Measurements from ENCODE around the gene LRRC34. TPM values are rescaled to one million over a fixed set of nuclear protein-coding genes. Genes with fewer than 3 reads are reported as not detected.
A peak's percentile ranks its signal among the peaks of the same experiment; 100 is the strongest.

The LRRC34 gene
- total RNA-seq, result 10 to 100 TPM in 1 of 4 donors, 1 to 10 TPM in 3; 2.5 to 10.3 (median 4.6) TPM

DNA sequence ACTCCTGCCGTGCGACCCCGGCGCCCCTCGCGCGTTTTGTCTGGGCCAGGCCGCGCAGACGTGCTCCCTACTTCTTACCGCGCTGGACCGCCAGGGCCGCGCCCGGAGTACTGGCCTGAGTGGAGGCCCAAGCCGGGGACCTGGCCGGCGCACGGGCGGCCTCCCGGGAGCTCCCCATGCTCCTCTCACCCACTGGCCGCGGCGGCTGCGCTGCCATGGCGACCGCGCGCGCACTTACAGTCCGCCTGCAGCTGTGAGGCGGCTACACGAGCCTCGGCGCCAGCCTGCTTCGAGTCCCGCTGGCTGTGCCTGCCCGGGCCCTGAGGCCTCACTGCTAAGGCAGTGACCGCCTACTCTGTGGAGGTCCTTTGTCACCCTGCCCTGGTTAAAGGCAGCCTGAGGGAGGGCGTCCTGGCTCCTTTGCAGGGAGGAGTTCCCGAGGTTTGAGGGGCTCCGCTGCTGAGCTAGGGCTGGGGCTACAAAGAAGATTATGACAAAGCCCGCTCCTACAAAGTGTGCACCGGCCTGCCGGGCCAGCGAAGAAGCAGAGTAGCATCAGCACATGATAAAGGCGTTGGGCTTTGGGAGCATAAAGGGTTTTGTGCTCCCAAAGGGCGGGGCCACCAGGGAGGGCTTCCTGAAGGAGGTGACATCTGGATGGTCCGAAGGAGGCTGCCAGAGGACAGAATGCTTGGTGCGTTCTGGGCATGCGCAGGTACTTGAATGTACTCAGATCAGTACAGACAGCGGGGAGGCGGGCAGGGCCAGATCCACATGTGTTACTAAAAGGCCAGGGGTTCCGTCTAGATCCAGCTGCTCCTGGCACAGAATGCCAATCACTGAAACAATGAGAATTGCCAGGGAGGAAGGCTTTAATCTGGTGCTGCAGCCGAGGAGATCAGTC, at the start of gene LRRC34, which contains the start of gene LRRIQ4:
LRRC34 (minus strand) TSS at position 573 of the 904 bp plus-strand sequence; CDS start at position 217, 356 bp downstream.
LRRIQ4 (plus strand) TSS at position 539 of the 904 bp plus-strand sequence. CDS start 9,052 bp downstream, outside the sequence.
- DNase-seq (ENCODE audit: low spot score in 2 of 2), result peak; percentile 46 to 70
- Histone ChIP-seq H3K27me3 (no peaks in the 10 kb centered on the region), H3K4me1 (peaks cover 0 to 26% (median 2%) of the 10 kb centered on the region in 4 donors), H3K36me3 (no peaks in the 10 kb centered on the region), H3K9me3 (peaks cover 0 to 11% (median 3%) of the 10 kb centered on the region in 4 donors), H3K27ac (peak within 1 kb of the TSS in 3 of 4 donors; percentile 77 to 88 (median 80)), H3K4me3 (peak within 1 kb of the TSS; percentile 44 to 88 (median 65))
- WGBS, 2 donors, result 6% methylated on average over 39 to 51 of the region's 56 CpGs
- TF ChIP-seq CTCF (IDR thresholded peaks at IDR 0.05) (peak in 1 of 5 experiments; percentile 20), EP300 (IDR thresholded peaks at IDR 0.05) (peak in 1 of 2 donors; percentile 25), POLR2A (IDR thresholded peaks at IDR 0.05) (no peak)

DNA sequence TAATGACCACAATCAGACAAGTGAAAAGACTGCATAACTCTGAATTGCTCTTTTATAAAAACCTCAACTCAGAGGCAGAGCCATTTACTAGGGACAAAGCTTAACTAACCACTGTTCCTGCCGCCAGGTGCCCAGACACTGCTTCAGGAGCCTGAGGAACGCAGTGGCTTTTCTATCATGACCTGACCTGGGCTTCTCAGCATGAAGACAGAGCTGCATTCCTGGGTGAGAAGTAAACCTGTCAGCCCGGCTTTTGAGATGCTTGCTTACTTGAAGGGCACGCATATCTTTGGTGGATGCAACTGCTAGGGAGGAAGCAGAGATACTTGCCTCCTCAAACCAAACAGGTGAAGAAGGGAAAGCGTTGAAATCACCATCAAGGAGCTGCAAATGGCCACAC, 49.2 kb upstream of the LRRC34 start:
- H3K4me3 ChIP-seq, result no peak overlapping the region
- no peaks in the 10 kb centered on the region for H3K36me3 ChIP-seq
- DNase-seq (ENCODE audit: low spot score in 2 of 2), result no peak
- H3K27ac ChIP-seq, result no peak overlapping the region
- WGBS, 2 donors, result 63 to 65% methylated on average over 5 of the region's 5 CpGs
- peaks cover 0 to 4% (median 1%) of the 10 kb centered on the region in 4 donors for H3K4me1 ChIP-seq
- TF ChIP-seq EP300 (IDR thresholded peaks at IDR 0.05), result no peak
- no peak for TF ChIP-seq POLR2A (IDR thresholded peaks at IDR 0.05)
- TF ChIP-seq CTCF (IDR thresholded peaks at IDR 0.05), result no peak
- H3K9me3 ChIP-seq, result no peaks in the 10 kb centered on the region
- no peaks in the 10 kb centered on the region for H3K27me3 ChIP-seq

GRCh38 chr3:169857811-169858210, 45.1 kb upstream of the LRRC34 start:
- TF ChIP-seq CTCF (IDR thresholded peaks at IDR 0.05) (no peak), POLR2A (IDR thresholded peaks at IDR 0.05) (no peak), EP300 (IDR thresholded peaks at IDR 0.05) (no peak)
- Histone ChIP-seq H3K4me3 (no peak overlapping the region), H3K27ac (no peak overlapping the region), H3K9me3 (no peaks in the 10 kb centered on the region), H3K27me3 (no peaks in the 10 kb centered on the region), H3K4me1 (no peaks in the 10 kb centered on the region), H3K36me3 (no peaks in the 10 kb centered on the region)
- WGBS, 2 donors, result 80 to 82% methylated on average over 2 of the region's 2 CpGs
- DNase-seq (ENCODE audit: low spot score in 2 of 2), result no peak

DNA sequence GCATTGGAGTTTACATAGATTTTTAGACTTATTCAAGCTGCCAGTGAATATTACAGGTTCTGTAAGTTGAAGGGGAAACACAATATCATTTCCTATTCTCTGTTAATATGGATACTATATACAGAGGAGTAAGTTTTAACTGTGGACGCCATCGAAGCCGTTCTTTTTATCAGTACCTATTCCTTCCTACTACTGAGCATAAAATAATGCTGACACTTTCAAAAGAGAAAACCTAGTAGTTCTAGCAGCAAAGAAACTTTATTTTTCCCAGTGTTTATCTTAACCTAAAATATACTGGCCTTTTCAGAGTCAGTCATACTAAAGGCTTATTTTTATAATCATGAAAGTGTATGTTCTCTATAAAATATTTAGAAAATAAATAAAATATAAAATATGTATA, 42.8 kb upstream of the LRRC34 start:
- WGBS, 2 donors, result 92 to 94% methylated on average over 3 of the region's 3 CpGs
- no peaks in the 10 kb centered on the region for H3K4me1 ChIP-seq
- H3K9me3 ChIP-seq, result no peaks in the 10 kb centered on the region
- DNase-seq (ENCODE audit: low spot score in 2 of 2), result no peak
- TF ChIP-seq CTCF (IDR thresholded peaks at IDR 0.05), result no peak
- no peak for TF ChIP-seq EP300 (IDR thresholded peaks at IDR 0.05)
- no peak for TF ChIP-seq POLR2A (IDR thresholded peaks at IDR 0.05)
- no peaks in the 10 kb centered on the region for H3K27me3 ChIP-seq
- no peak overlapping the region for H3K4me3 ChIP-seq
- H3K36me3 ChIP-seq, result no peaks in the 10 kb centered on the region
- H3K27ac ChIP-seq, result no peak overlapping the region

GRCh38 chr3:169850618-169851017, 37.9 kb upstream of the LRRC34 start:
- no peak overlapping the region for H3K4me3 ChIP-seq
- DNase-seq (ENCODE audit: low spot score in 2 of 2), result no peak
- no peaks in the 10 kb centered on the region for H3K4me1 ChIP-seq
- H3K9me3 ChIP-seq, result no peaks in the 10 kb centered on the region
- no peaks in the 10 kb centered on the region for H3K36me3 ChIP-seq
- TF ChIP-seq CTCF (IDR thresholded peaks at IDR 0.05) (no peak), POLR2A (IDR thresholded peaks at IDR 0.05) (no peak), EP300 (IDR thresholded peaks at IDR 0.05) (no peak)
- no peak overlapping the region for H3K27ac ChIP-seq
- no peaks in the 10 kb centered on the region for H3K27me3 ChIP-seq

Measured in tibial nerve (tissue), 4 donors.